ENCODE data around the gene NTM. TPM values are rescaled to one million over a fixed set of nuclear protein-coding genes. Genes with fewer than 3 reads are reported as not detected.

Gene NTM
- total RNA-seq, 2 donors from 2014 or later: 0.26 to 3.6 TPM

DNA sequence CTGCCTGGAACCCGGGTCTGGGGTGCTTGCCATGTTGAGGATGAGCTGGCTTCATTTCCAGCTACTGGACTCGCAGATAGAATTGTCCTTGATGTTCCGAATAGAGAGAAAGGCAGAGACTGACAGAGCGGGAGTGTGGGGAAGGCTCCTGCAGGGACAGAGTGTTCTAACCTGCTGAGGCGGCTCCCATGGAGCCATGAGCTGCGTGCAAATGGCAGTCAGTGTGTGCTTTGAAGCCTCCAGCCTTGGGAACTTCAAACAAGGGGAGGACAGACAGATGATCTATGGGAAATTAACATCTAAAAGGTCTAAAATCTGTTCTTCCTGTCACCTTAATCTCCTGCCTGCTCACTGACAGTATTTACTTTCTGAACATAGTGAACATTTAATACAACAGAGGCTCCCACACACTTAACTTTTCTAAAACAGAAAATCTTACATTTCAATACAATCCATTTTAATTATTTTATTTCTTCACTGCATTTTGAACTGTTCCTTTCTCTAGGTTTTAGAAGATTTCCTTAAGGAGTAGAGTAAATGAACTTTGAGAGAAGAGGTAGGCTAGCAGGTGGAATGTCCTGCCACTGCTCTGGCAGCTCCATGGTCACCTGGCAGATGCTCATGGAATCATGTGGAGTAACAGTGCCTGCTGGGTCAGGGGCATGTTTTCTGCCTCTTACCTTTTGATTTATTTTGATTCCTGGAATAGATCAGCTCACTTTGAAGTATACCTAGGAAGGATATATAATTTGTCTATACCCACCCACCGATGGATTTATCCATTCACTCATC is 481.7 kb downstream of the NTM start:
- DNase-seq: peak in 3 of 4 donors; percentile 16 to 34 (median 19)
- H3K27me3 ChIP-seq: no peaks in the 10 kb centered on the region
- H3K9me3 ChIP-seq: no peaks in the 10 kb centered on the region
- H3K36me3 ChIP-seq (replicated peaks in 1 of 2; ENCODE audit: insufficient read depth in 1 of 2, low read depth in 2 of 2): no peaks in the 10 kb centered on the region
- ATAC-seq: no peak
- H3K27ac ChIP-seq: no peak overlapping the region
- no peak overlapping the region for H3K4me3 ChIP-seq
- TF ChIP-seq POLR2A (IDR thresholded peaks at IDR 0.05): no peak
- TF ChIP-seq, protein P1, sequence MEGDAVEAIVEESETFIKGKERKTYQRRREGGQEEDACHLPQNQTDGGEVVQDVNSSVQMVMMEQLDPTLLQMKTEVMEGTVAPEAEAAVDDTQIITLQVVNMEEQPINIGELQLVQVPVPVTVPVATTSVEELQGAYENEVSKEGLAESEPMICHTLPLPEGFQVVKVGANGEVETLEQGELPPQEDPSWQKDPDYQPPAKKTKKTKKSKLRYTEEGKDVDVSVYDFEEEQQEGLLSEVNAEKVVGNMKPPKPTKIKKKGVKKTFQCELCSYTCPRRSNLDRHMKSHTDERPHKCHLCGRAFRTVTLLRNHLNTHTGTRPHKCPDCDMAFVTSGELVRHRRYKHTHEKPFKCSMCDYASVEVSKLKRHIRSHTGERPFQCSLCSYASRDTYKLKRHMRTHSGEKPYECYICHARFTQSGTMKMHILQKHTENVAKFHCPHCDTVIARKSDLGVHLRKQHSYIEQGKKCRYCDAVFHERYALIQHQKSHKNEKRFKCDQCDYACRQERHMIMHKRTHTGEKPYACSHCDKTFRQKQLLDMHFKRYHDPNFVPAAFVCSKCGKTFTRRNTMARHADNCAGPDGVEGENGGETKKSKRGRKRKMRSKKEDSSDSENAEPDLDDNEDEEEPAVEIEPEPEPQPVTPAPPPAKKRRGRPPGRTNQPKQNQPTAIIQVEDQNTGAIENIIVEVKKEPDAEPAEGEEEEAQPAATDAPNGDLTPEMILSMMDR (IDR thresholded peaks at IDR 0.05): no peak
- intact Hi-C loops (cut with DNase I): no loop called here
- 12 to 21% methylated on average over 7 of the region's 7 CpGs for WGBS, 2 donors
- no peaks in the 10 kb centered on the region for H3K4me1 ChIP-seq

DNA sequence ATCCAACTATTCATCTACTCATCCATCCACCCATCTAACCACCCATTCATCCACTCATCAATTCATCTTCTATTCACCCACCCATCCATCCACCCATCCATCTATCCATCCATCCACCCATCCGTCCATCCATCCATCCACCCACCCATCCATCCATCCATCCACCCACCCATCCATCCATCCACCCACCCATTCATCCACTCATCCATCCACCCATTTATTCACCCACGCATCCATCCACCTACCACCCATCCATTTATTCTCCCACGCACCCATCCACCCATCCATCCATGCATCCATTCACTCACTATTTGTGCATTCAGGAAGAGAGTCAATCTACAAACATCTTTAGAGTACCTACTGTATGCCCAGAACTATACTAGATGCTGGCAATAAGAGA is 482.3 kb downstream of the NTM start:
- DNase-seq (no peak), ATAC-seq (no peak)
- Histone ChIP-seq H3K27me3 (no peaks in the 10 kb centered on the region), H3K9me3 (no peaks in the 10 kb centered on the region), H3K36me3 (replicated peaks in 1 of 2; ENCODE audit: insufficient read depth in 1 of 2, low read depth in 2 of 2) (no peaks in the 10 kb centered on the region), H3K4me1 (no peaks in the 10 kb centered on the region), H3K27ac (no peak overlapping the region), H3K4me3 (no peak overlapping the region)
- intact Hi-C loops (cut with DNase I): no loop called here
- no peak for TF ChIP-seq POLR2A (IDR thresholded peaks at IDR 0.05)
- TF ChIP-seq, protein P1 (IDR thresholded peaks at IDR 0.05): no peak
- WGBS, 2 donors: 68 to 69% methylated on average over 3 of the region's 3 CpGs

GRCh38 chr11:131854391-131854790 is 484.0 kb downstream of the NTM start:
- Histone ChIP-seq H3K27ac (no peak overlapping the region), H3K36me3 (replicated peaks in 1 of 2; ENCODE audit: insufficient read depth in 1 of 2, low read depth in 2 of 2) (no peaks in the 10 kb centered on the region), H3K27me3 (no peaks in the 10 kb centered on the region), H3K4me3 (no peak overlapping the region), H3K9me3 (no peaks in the 10 kb centered on the region), H3K4me1 (no peaks in the 10 kb centered on the region)
- intact Hi-C loops (cut with DNase I): no loop called here
- no peak for DNase-seq
- 75 to 77% methylated on average over 4 of the region's 4 CpGs for WGBS, 2 donors
- no peak for ATAC-seq
- TF ChIP-seq, protein P1 (IDR thresholded peaks at IDR 0.05): no peak
- no peak for TF ChIP-seq POLR2A (IDR thresholded peaks at IDR 0.05)

DNA sequence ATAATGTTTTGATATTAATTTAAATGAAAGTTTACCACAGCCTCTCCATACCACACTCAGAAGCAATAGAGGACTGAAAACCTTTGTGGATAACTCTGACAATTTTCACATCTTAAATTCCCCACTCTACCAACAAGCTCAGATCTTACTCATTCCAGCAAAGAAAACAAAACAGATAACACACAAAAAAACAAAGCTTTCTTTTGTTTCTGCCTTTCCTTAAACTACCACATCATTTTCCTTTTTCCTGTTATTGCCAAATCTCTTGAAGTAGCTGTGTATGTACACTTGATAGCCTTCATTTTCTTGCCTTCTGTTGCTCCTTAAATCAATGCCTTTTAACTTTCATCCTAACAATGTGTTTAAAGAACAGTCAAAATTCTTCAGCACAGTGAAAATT is 484.9 kb downstream of the NTM start:
- H3K36me3 ChIP-seq (replicated peaks in 1 of 2; ENCODE audit: insufficient read depth in 1 of 2, low read depth in 2 of 2): no peaks in the 10 kb centered on the region
- ATAC-seq: no peak
- no peak overlapping the region for H3K4me3 ChIP-seq
- no peaks in the 10 kb centered on the region for H3K9me3 ChIP-seq
- no peak overlapping the region for H3K27ac ChIP-seq
- H3K4me1 ChIP-seq: no peaks in the 10 kb centered on the region
- intact Hi-C loops (cut with DNase I): no loop called here
- H3K27me3 ChIP-seq: no peaks in the 10 kb centered on the region
- TF ChIP-seq, protein P1 (IDR thresholded peaks at IDR 0.05): no peak
- TF ChIP-seq POLR2A (IDR thresholded peaks at IDR 0.05): no peak
- DNase-seq: no peak

DNA sequence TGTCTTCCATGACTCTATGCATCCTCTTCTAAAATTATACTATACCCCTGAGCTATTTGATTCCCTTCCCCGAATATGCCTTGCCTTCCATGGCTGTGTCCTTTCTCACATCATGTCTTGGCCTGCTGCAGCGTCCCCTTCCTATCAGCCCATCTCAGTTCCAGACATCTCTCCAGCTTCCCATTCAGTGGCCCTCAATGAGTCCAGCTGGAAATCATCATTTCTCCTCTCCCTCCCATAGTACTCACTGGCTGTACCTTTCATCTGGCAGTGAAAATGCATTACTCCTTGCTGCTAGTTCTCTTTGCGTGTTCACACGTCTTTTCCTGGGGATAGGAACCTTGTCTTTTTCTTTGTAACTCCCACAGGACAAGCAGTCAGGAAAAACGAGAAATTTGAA is 486.8 kb downstream of the NTM start:
- H3K27me3 ChIP-seq: no peaks in the 10 kb centered on the region
- intact Hi-C loops (cut with DNase I): no loop called here
- no peaks in the 10 kb centered on the region for H3K36me3 ChIP-seq (replicated peaks in 1 of 2; ENCODE audit: insufficient read depth in 1 of 2, low read depth in 2 of 2)
- 61 to 66% methylated on average over 5 of the region's 5 CpGs for WGBS, 2 donors
- no peak overlapping the region for H3K4me3 ChIP-seq
- no peak overlapping the region for H3K27ac ChIP-seq
- DNase-seq (no peak), ATAC-seq (no peak)
- H3K4me1 ChIP-seq: no peaks in the 10 kb centered on the region
- no peaks in the 10 kb centered on the region for H3K9me3 ChIP-seq
- TF ChIP-seq, protein P1 (IDR thresholded peaks at IDR 0.05): no peak
- TF ChIP-seq POLR2A (IDR thresholded peaks at IDR 0.05): no peak
